ENCODE data around the gene LPXN. TPM values are rescaled to one million over a fixed set of nuclear protein-coding genes. Genes with fewer than 3 reads are reported as not detected.

Gene LPXN
- total RNA-seq, 6 experiments from 2014 or later: 51.0 to 154 (median 119) TPM

DNA sequence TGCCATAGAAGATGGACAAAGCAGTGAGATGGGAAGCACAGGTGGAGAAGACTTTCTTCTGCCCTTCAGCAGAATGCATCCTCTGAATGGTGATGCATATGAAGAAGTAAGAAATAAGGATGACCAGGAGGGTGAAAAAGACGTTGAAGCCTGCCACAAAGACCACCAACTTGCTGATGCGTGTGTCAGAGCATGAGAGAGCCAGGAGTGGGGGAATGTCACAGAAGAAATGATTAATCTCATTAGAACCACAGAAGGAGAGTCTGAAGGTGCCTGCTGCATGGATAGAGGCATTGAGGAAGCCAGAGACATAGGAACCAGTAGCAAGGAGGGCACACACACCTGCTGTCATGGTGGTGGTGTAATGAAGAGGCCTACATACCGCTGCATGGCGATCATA lies 68.3 kb downstream of the LPXN start:
- Mint-ChIP-seq H3K4me1 (ENCODE audit: low read depth) (peaks cover 23% of the 10 kb centered on the region), H3K4me3 (no peak overlapping the region), H3K36me3 (ENCODE audit: low read depth) (peaks cover 10% of the 10 kb centered on the region; the same call in 1 of the 2 replicates), H3K27me3 (ENCODE audit: insufficient read depth) (0 out of 2 replicates have a peak, but pooled peaks cover 2% of the 10 kb centered on the region), H3K9me3 (no peaks in the 10 kb centered on the region), H3K27ac (no peak overlapping the region)
- no peak for DNase-seq
- TF ChIP-seq, protein P1, sequence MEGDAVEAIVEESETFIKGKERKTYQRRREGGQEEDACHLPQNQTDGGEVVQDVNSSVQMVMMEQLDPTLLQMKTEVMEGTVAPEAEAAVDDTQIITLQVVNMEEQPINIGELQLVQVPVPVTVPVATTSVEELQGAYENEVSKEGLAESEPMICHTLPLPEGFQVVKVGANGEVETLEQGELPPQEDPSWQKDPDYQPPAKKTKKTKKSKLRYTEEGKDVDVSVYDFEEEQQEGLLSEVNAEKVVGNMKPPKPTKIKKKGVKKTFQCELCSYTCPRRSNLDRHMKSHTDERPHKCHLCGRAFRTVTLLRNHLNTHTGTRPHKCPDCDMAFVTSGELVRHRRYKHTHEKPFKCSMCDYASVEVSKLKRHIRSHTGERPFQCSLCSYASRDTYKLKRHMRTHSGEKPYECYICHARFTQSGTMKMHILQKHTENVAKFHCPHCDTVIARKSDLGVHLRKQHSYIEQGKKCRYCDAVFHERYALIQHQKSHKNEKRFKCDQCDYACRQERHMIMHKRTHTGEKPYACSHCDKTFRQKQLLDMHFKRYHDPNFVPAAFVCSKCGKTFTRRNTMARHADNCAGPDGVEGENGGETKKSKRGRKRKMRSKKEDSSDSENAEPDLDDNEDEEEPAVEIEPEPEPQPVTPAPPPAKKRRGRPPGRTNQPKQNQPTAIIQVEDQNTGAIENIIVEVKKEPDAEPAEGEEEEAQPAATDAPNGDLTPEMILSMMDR (IDR thresholded peaks at IDR 0.05): no peak

DNA sequence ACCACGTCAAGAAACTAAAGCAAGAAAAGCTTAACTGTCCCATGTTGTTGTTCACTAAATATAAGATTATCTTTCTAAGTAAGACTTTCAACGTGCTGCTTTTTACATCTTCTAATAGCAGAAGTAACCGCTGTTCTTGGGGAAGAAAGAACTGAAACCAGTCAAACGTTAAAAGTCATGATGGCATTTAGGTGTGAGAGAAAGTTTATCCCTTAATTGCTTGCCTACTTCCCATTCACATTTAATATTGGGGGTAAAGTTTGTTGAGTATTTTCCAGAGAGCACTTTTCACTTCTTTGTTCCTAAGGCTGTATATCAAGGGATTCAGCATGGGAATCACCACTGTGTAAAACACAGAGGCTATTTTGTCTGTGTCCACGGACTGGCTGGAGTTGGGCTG lies 68.7 kb downstream of the LPXN start:
- Mint-ChIP-seq H3K27ac (no peak overlapping the region), H3K4me1 (ENCODE audit: low read depth) (peaks cover 23% of the 10 kb centered on the region), H3K36me3 (ENCODE audit: low read depth) (peaks cover 10% of the 10 kb centered on the region; the same call in 1 of the 2 replicates), H3K4me3 (no peak overlapping the region), H3K9me3 (no peaks in the 10 kb centered on the region), H3K27me3 (ENCODE audit: insufficient read depth) (peaks cover 2% of the 10 kb centered on the region; the same call in 1 of the 2 replicates)
- no peak for DNase-seq
- TF ChIP-seq, protein P1 (IDR thresholded peaks at IDR 0.05): no peak

DNA sequence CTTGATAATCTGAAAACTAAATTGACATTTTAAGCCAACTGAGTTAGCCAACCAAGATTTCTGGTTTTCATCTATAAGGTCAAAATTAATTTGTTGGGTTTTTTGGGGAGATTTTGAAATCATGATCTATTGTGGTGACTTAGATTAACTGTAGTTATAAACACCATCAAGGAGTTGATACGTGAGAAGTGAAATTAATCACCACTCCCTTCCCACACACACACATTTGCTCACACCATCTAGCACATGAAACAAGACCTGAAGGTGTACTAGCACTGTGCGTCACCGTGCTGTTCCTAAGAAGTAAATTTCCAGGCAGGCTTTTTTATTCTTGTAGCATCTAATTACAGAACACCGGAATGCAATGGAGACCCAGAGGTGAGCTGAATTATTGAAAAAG lies 69.8 kb downstream of the LPXN start:
- Mint-ChIP-seq H3K4me1 (ENCODE audit: low read depth) (peaks cover 23% of the 10 kb centered on the region), H3K4me3 (no peak overlapping the region), H3K27me3 (ENCODE audit: insufficient read depth) (peaks cover 2% of the 10 kb centered on the region; the same call in 1 of the 2 replicates), H3K36me3 (ENCODE audit: low read depth) (peaks cover 10% of the 10 kb centered on the region; the same call in 1 of the 2 replicates), H3K27ac (no peak overlapping the region), H3K9me3 (no peaks in the 10 kb centered on the region)
- no peak for DNase-seq
- TF ChIP-seq, protein P1 (IDR thresholded peaks at IDR 0.05): no peak

DNA sequence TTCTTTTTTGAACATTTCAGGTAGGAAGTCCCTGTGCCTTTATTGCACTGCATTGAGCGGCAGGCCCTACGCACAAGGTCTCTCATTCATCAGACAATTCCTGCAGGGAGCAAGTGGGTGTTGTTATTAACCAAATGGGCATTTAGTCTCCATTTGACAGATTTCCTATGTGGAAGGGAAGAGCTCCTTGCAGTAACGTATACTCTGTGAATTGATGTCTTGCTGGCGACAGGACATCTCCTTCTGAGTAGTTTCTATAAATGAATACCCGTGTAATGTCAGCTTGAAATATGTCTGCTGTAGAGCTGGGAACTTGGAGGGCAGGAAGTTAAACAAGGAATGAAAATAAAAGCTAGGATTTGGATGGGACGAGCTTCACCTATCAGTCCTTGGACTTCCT lies 71.4 kb downstream of the LPXN start:
- H3K27me3 Mint-ChIP-seq (ENCODE audit: insufficient read depth): peaks cover 2% of the 10 kb centered on the region; the same call in 1 of the 2 replicates
- no peak for DNase-seq

DNA sequence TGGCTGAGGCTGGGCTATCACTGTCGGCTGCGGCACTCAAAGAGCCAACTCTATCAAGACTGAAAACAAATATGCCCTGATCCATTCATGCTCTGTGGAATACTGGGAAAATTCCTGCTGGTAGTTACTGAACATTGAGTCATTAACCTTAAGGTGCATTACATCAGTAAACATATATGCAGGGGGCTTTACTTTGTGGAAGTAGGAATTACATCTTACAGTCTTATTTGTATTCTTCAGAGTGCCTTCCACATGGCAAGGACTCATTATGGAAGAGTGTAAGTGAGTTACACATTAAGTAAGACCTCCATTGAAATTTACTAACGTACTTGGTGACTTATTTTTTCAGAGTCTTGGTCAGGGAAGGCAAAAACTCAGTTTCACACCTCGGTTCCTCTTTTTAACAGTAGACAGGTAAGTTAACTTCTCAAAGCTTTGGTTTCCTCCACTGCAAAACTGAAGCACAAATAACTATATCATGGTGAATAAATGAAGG lies 72.2 kb downstream of the LPXN start:
- H3K4me1 Mint-ChIP-seq (ENCODE audit: low read depth): peaks cover 15% of the 10 kb centered on the region
- no peak for DNase-seq
- TF ChIP-seq, protein P1 (IDR thresholded peaks at IDR 0.05): no peak
- no peak overlapping the region for H3K27ac Mint-ChIP-seq
- peaks cover 2% of the 10 kb centered on the region; the same call in 1 of the 2 replicates for H3K27me3 Mint-ChIP-seq (ENCODE audit: insufficient read depth)
- H3K36me3 Mint-ChIP-seq (ENCODE audit: low read depth): peaks cover 10% of the 10 kb centered on the region; the same call in 1 of the 2 replicates
- H3K9me3 Mint-ChIP-seq: no peaks in the 10 kb centered on the region
- no peak overlapping the region for H3K4me3 Mint-ChIP-seq

More for the DNA sequence above, 71.4 kb downstream of the LPXN start:
- Mint-ChIP-seq H3K27ac (no peak overlapping the region), H3K9me3 (no peaks in the 10 kb centered on the region), H3K4me3 (no peak overlapping the region), H3K4me1 (ENCODE audit: low read depth) (peaks cover 14% of the 10 kb centered on the region), H3K36me3 (ENCODE audit: low read depth) (peaks cover 10% of the 10 kb centered on the region; the same call in 1 of the 2 replicates)
- TF ChIP-seq, protein P1 (IDR thresholded peaks at IDR 0.05): no peak

All from HFFc6 (cell line).